Measurements from ENCODE around the gene P2RX2.

The P2RX2 gene

DNA sequence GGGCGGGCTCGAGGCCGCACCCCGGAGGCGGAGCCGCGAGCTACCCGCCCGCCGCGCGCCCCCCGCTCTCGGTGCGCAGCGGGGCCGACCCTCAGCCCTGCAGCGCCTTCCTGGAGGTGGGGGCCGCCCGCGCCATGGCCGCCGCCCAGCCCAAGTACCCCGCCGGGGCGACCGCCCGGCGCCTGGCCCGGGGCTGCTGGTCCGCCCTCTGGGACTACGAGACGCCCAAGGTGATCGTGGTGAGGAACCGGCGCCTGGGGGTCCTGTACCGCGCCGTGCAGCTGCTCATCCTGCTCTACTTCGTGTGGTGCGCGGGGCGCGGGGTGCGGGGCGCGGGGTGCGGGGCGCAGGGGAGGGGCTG, at the start of gene P2RX2:
P2RX2 (plus strand) TSS at position 94 of the 361 bp plus-strand sequence; CDS start at position 135, 41 bp downstream.
- Histone ChIP-seq H3K4me1 (ENCODE audit: control insufficient read depth, insufficient read depth, low read length) (no peaks in the 10 kb centered on the region), H3K27ac (ENCODE audit: low read depth, low read length) (no peak within 1 kb of the TSS), H3K4me3 (ENCODE audit: low read depth, low read length) (peak within 1 kb of the TSS; percentile 51), H3K9me3 (ENCODE audit: control insufficient read depth, insufficient read depth, low read depth, low read length) (peaks cover 16% of the 10 kb centered on the region; the same call in 1 of the 2 replicates), H3K27me3 (ENCODE audit: control insufficient read depth, insufficient read depth, low read length) (peaks cover 75% of the 10 kb centered on the region), H3K36me3 (ENCODE audit: control insufficient read depth, insufficient read depth, low read length) (peaks cover 9% of the 10 kb centered on the region; the same call in 1 of the 2 replicates), H3K9ac (ENCODE audit: low read length) (no peak within 1 kb of the TSS)

DNA sequence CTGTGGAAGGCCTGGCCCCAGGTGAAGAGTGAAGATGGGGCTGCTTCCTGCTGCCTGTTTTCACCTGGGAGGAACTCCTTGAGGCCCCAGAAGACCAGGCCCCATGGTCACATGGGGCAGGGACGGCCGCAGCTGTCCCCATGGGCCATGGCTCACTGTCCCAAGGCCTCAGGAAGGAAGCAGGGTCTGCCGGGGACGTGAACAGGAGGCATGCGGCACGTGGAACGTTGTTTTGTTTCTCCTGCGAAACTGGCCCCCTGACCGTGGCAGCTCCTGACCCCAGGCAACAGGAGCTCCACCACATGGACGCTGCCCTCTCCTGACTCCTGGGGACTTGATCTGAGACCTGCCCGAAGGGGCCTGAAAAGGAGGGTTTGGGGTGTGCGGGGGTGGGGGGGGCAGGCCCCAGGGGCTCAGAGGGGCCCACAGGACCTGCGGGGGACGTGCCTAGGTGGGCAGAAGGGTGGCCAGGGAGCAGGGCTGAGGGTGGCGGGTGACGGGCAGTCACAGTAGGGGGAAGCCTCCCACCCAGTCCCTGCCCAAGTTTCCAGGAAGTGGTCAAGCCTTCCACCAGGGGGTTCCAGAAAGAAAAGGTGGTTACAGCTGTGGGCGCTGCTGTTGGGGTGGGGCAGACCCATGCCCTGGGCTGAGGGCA, 49.6 kb upstream of the P2RX2 start:
- Histone ChIP-seq H3K9ac (ENCODE audit: low read length) (no peak overlapping the region), H3K27me3 (ENCODE audit: control insufficient read depth, insufficient read depth, low read length) (no peaks in the 10 kb centered on the region; the same call in 1 of the 2 replicates), H3K4me3 (ENCODE audit: low read depth, low read length) (no peak overlapping the region), H3K36me3 (ENCODE audit: control insufficient read depth, insufficient read depth, low read length) (peaks cover 50% of the 10 kb centered on the region), H3K4me1 (ENCODE audit: control insufficient read depth, insufficient read depth, low read length) (no peaks in the 10 kb centered on the region), H3K27ac (ENCODE audit: low read depth, low read length) (no peak overlapping the region), H3K9me3 (ENCODE audit: control insufficient read depth, insufficient read depth, low read depth, low read length) (no peaks in the 10 kb centered on the region)

DNA sequence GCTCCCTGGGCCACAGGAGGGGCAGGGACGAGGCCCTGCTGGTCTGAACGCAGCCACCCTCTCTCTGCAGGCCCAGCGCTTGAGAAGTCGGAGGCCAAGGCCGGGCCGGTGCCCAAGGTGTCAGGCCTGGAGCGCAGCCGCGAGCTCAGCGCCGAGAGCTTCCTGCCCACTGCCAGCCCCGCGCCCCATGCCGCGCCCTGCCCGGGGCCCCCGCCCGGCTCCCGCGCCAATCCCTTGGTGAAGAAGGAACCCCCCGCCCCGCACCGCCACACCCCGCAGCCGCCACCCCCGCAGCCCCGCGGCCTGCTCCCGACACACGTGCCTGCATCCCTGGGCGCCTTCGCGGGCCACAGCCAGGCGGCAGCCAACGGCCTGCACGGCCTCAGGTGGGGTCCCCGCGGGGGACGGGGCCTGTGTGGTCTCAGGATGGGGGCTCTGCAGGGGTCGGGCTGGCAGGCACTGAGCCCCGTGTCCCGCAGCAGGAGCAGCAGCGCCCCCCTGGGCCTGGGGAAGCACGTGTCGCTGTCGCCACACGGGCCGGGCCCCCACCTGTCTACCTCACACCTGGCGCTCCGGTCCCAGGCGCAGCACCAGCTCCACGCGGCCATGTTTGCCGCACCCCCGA, 48.6 kb upstream of the P2RX2 start:
- H3K4me1 ChIP-seq (ENCODE audit: control insufficient read depth, insufficient read depth, low read length) = no peaks in the 10 kb centered on the region
- H3K27ac ChIP-seq (ENCODE audit: low read depth, low read length) = no peak overlapping the region
- H3K9me3 ChIP-seq (ENCODE audit: control insufficient read depth, insufficient read depth, low read depth, low read length) = no peaks in the 10 kb centered on the region
- no peaks in the 10 kb centered on the region; the same call in 1 of the 2 replicates for H3K27me3 ChIP-seq (ENCODE audit: control insufficient read depth, insufficient read depth, low read length)
- H3K9ac ChIP-seq (ENCODE audit: low read length) = no peak overlapping the region
- no peak overlapping the region for H3K4me3 ChIP-seq (ENCODE audit: low read depth, low read length)
- H3K36me3 ChIP-seq (ENCODE audit: control insufficient read depth, insufficient read depth, low read length) = peaks cover 60% of the 10 kb centered on the region

- Histone ChIP-seq H3K4me1 (ENCODE audit: control insufficient read depth, insufficient read depth, low read length) (no peaks in the 10 kb centered on the region), H3K9ac (ENCODE audit: low read length) (no peak overlapping the region), H3K9me3 (ENCODE audit: control insufficient read depth, insufficient read depth, low read depth, low read length) (no peaks in the 10 kb centered on the region), H3K36me3 (ENCODE audit: control insufficient read depth, insufficient read depth, low read length) (peaks cover 59% of the 10 kb centered on the region), H3K4me3 (ENCODE audit: low read depth, low read length) (no peak overlapping the region), H3K27ac (ENCODE audit: low read depth, low read length) (no peak overlapping the region), H3K27me3 (ENCODE audit: control insufficient read depth, insufficient read depth, low read length) (no peaks in the 10 kb centered on the region; the same call in 1 of the 2 replicates)
Observed at GRCh38 chr12:132570635-132571034, 47.9 kb upstream of the P2RX2 start.

- H3K27me3 ChIP-seq (ENCODE audit: control insufficient read depth, insufficient read depth, low read length) = no peaks in the 10 kb centered on the region; the same call in 1 of the 2 replicates
- H3K9me3 ChIP-seq (ENCODE audit: control insufficient read depth, insufficient read depth, low read depth, low read length) = no peaks in the 10 kb centered on the region
- no peaks in the 10 kb centered on the region for H3K4me1 ChIP-seq (ENCODE audit: control insufficient read depth, insufficient read depth, low read length)
- no peak overlapping the region for H3K4me3 ChIP-seq (ENCODE audit: low read depth, low read length)
- H3K36me3 ChIP-seq (ENCODE audit: control insufficient read depth, insufficient read depth, low read length) = peaks cover 62% of the 10 kb centered on the region
- H3K27ac ChIP-seq (ENCODE audit: low read depth, low read length) = no peak overlapping the region
- no peak overlapping the region for H3K9ac ChIP-seq (ENCODE audit: low read length)
Observed at GRCh38 chr12:132571051-132571450, 47.5 kb upstream of the P2RX2 start.

- H3K9me3 ChIP-seq (ENCODE audit: control insufficient read depth, insufficient read depth, low read depth, low read length) = no peaks in the 10 kb centered on the region
- H3K4me1 ChIP-seq (ENCODE audit: control insufficient read depth, insufficient read depth, low read length) = no peaks in the 10 kb centered on the region
- H3K27me3 ChIP-seq (ENCODE audit: control insufficient read depth, insufficient read depth, low read length) = no peaks in the 10 kb centered on the region; the same call in 1 of the 2 replicates
- peaks cover 63% of the 10 kb centered on the region for H3K36me3 ChIP-seq (ENCODE audit: control insufficient read depth, insufficient read depth, low read length)
- no peak overlapping the region for H3K9ac ChIP-seq (ENCODE audit: low read length)
- no peak overlapping the region for H3K4me3 ChIP-seq (ENCODE audit: low read depth, low read length)
- no peak overlapping the region for H3K27ac ChIP-seq (ENCODE audit: low read depth, low read length)
Observed at GRCh38 chr12:132571598-132571997, 47.0 kb upstream of the P2RX2 start.

DNA sequence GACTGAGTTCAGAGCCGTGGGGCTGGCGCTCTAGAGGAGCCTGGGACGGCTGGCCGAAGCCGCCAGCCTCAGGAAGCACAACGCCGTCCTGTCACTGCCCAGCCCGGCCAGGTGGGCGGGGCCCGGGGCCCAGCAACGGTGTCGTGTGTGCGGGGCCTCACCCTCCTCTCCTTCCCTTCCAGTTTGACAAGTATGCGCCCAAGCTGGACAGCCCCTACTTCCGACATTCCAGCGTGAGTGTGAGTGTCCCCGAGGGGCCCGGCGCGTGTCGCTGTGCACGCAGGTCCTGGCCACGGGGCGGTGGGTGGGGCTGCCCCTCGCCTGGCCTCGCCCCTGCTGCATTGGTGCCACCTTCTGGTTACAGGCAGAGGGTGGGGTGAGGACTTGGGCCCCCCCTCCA, 46.5 kb upstream of the P2RX2 start:
- Histone ChIP-seq H3K4me1 (ENCODE audit: control insufficient read depth, insufficient read depth, low read length) (no peaks in the 10 kb centered on the region), H3K9ac (ENCODE audit: low read length) (no peak overlapping the region), H3K27me3 (ENCODE audit: control insufficient read depth, insufficient read depth, low read length) (no peaks in the 10 kb centered on the region; the same call in 1 of the 2 replicates), H3K4me3 (ENCODE audit: low read depth, low read length) (no peak overlapping the region), H3K9me3 (ENCODE audit: control insufficient read depth, insufficient read depth, low read depth, low read length) (no peaks in the 10 kb centered on the region), H3K27ac (ENCODE audit: low read depth, low read length) (no peak overlapping the region), H3K36me3 (ENCODE audit: control insufficient read depth, insufficient read depth, low read length) (peaks cover 67% of the 10 kb centered on the region)

DNA sequence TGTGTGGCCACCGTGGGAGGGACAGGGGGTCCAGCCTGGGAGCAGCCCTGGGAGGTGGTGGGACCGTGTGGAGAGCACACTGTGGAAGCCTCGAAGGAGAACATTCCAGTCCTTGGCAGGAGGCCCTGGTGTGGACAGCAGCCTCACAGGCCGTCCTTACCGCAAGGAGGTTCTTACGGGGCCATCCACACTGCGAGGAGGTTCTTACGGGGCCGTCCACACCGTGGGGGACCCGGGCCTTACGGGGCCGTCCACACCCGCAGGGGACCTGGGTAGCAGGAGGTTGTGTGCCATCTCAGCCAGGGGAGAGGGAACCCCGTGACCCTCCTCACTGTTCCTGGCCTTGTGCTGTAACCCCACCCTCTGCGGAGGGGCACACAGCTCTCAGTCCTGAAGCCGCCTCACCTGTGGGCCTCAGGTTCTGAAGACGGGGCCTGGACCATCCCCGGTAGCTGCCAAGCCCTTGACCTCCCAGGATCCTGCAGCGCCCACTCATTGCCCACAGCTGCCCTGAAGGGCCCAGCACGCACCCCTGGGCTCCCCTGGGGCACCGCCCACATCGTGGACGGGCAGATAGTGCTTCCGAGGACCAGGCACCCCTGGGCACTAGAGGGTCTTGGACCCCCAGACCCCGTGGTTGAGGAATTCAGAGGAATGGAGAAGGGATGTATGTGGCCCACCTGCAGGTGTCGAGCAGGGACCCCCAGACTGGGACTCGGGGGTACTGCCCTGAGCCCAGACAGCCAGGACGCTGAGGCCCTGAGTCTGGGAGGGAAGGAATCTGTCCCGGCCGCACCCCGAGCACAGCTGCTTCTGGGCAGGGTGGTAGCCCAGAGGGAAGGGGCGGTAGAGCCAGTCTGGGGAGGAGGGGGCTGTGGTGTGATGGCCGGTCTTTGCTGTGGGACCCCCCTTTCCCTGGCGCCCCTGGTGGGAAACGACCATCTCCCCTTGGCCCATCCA, 45.5 kb upstream of the P2RX2 start:
- Histone ChIP-seq H3K9me3 (ENCODE audit: control insufficient read depth, insufficient read depth, low read depth, low read length) (no peaks in the 10 kb centered on the region), H3K27ac (ENCODE audit: low read depth, low read length) (no peak overlapping the region), H3K4me3 (ENCODE audit: low read depth, low read length) (no peak overlapping the region), H3K9ac (ENCODE audit: low read length) (no peak overlapping the region), H3K27me3 (ENCODE audit: control insufficient read depth, insufficient read depth, low read length) (peaks cover 4% of the 10 kb centered on the region; the same call in 1 of the 2 replicates), H3K4me1 (ENCODE audit: control insufficient read depth, insufficient read depth, low read length) (no peaks in the 10 kb centered on the region), H3K36me3 (ENCODE audit: control insufficient read depth, insufficient read depth, low read length) (peaks cover 74% of the 10 kb centered on the region)

- Histone ChIP-seq H3K9ac (ENCODE audit: low read length) (no peak overlapping the region), H3K27ac (ENCODE audit: low read depth, low read length) (no peak overlapping the region), H3K9me3 (ENCODE audit: control insufficient read depth, insufficient read depth, low read depth, low read length) (no peaks in the 10 kb centered on the region), H3K27me3 (ENCODE audit: control insufficient read depth, insufficient read depth, low read length) (peaks cover 4% of the 10 kb centered on the region; the same call in 1 of the 2 replicates), H3K4me1 (ENCODE audit: control insufficient read depth, insufficient read depth, low read length) (no peaks in the 10 kb centered on the region), H3K4me3 (ENCODE audit: low read depth, low read length) (no peak overlapping the region), H3K36me3 (ENCODE audit: control insufficient read depth, insufficient read depth, low read length) (peaks cover 68% of the 10 kb centered on the region)
Observed at GRCh38 chr12:132574271-132574996, 44.1 kb upstream of the P2RX2 start.

GRCh38 chr12:132575661-132576060, 42.9 kb upstream of the P2RX2 start:
- Histone ChIP-seq H3K4me1 (ENCODE audit: control insufficient read depth, insufficient read depth, low read length) (no peaks in the 10 kb centered on the region), H3K9me3 (ENCODE audit: control insufficient read depth, insufficient read depth, low read depth, low read length) (no peaks in the 10 kb centered on the region), H3K27me3 (ENCODE audit: control insufficient read depth, insufficient read depth, low read length) (peaks cover 9% of the 10 kb centered on the region; the same call in 1 of the 2 replicates), H3K4me3 (ENCODE audit: low read depth, low read length) (no peak overlapping the region), H3K9ac (ENCODE audit: low read length) (no peak overlapping the region), H3K36me3 (ENCODE audit: control insufficient read depth, insufficient read depth, low read length) (peaks cover 62% of the 10 kb centered on the region), H3K27ac (ENCODE audit: low read depth, low read length) (no peak overlapping the region)

Measured in HUES6 (cell line).